Ascending aorta (tissue), 2 donors: Measurements from ENCODE around the gene NMBR. TPM values are rescaled to one million over a fixed set of nuclear protein-coding genes. Genes with fewer than 3 reads are reported as not detected.
A peak's percentile ranks its signal among the peaks of the same experiment; 100 is the strongest.
"Not testable (repeated sequence)": the region's sequence is repeated elsewhere in the genome, so short reads cannot be mapped to it uniquely, and the experiment has no call there.

Experiments
- DNase-seq, 2 donors: peaks; one replicate each; pipeline ENCODE4 v3.0.0-alpha.2; 2019; ENCODE audit warnings: low spot score in 2 of 2
- H3K27ac ChIP-seq, 2 donors: fragments of 200-600 bp; sonication (generic); one replicate each; pipeline ENCODE4 v1.5.1; 2016 to 2017; ENCODE audit warnings: mild to moderate bottlenecking in 1 of 2
- H3K27me3 ChIP-seq: fragments of 200-600 bp; sonication (generic); one replicate; pipeline ENCODE4 v1.5.1; 2017
- H3K36me3 ChIP-seq, 2 donors: fragments of 200-600 bp; sonication (generic); one replicate each; pipeline ENCODE4 v1.5.1; 2016
- H3K4me1 ChIP-seq, 2 donors: fragments of 200-600 bp; sonication (generic); one replicate each; pipeline ENCODE4 v1.5.1; 2016 to 2017; ENCODE audit warnings: mild to moderate bottlenecking in 1 of 2
- H3K4me3 ChIP-seq, 2 donors: fragments of 200-600 bp; sonication (generic); one replicate each; pipeline ENCODE4 v1.5.1; 2016 to 2017; ENCODE audit warnings: mild to moderate bottlenecking in 1 of 2
- H3K9me3 ChIP-seq, 2 donors: fragments of 200-600 bp; sonication (generic); one replicate each; pipeline ENCODE4 v1.5.1; 2016
- CTCF ChIP-seq, 3 experiments: fragments of 200-600 bp in 2 of 3; fragments of 450-650 bp in 1 of 3; sonication (generic) in 2 of 3; IDR thresholded peaks; one replicate each; pipeline ENCODE4 v1.5.1; 2016 to 2019; ENCODE audit warnings: antibody characterized with exemption in 3 of 3, mild to moderate bottlenecking in 1 of 3, moderate library complexity in 1 of 3
- intact Hi-C: fragments of 100-400 bp; cut with DNase I; formaldehyde crosslinking; loops from one replicate; pipeline ENCODE4 v1.15.1; 2023
- total RNA-seq: library from RNA; depleted of rRNA; stranded (reverse); fragments of >200 nt; gene quantifications from one replicate; pipeline ENCODE4 v1.1.0, GENCODE V29; 2016

The NMBR gene
- total RNA-seq, 1 donor from 2014 or later = not detected

GRCh38 chr6:142121342-142121741 is 25.6 kb downstream of the NMBR start:
- TF ChIP-seq CTCF (IDR thresholded peaks at IDR 0.05) = no peak
- Histone ChIP-seq H3K9me3 (no peaks in the 10 kb centered on the region), H3K4me3 (no peak overlapping the region), H3K27ac (no peak overlapping the region), H3K27me3 (no peaks in the 10 kb centered on the region), H3K4me1 (no peaks in the 10 kb centered on the region), H3K36me3 (no peaks in the 10 kb centered on the region)
- intact Hi-C loops = no loop called here
- no peak for DNase-seq

- Histone ChIP-seq H3K36me3 (no peaks in the 10 kb centered on the region), H3K4me3 (no peak overlapping the region), H3K27ac (no peak overlapping the region), H3K27me3 (no peaks in the 10 kb centered on the region), H3K4me1 (no peaks in the 10 kb centered on the region), H3K9me3 (no peaks in the 10 kb centered on the region)
- intact Hi-C loops = no loop called here
- DNase-seq = no peak
- no peak for TF ChIP-seq CTCF (IDR thresholded peaks at IDR 0.05)
These were observed 28.0 kb downstream of the NMBR start for GRCh38 chr6:142118925-142119324.

- H3K27me3 ChIP-seq = no peaks in the 10 kb centered on the region
- no peaks in the 10 kb centered on the region for H3K4me1 ChIP-seq
- H3K36me3 ChIP-seq = no peaks in the 10 kb centered on the region
- DNase-seq = no peak
- no peak overlapping the region for H3K4me3 ChIP-seq
- H3K9me3 ChIP-seq = no peaks in the 10 kb centered on the region
- TF ChIP-seq CTCF (IDR thresholded peaks at IDR 0.05) = no peak
- intact Hi-C loops = no loop called here
- H3K27ac ChIP-seq = no peak overlapping the region
These were observed 28.6 kb downstream of the NMBR start for GRCh38 chr6:142118328-142118727.

DNA sequence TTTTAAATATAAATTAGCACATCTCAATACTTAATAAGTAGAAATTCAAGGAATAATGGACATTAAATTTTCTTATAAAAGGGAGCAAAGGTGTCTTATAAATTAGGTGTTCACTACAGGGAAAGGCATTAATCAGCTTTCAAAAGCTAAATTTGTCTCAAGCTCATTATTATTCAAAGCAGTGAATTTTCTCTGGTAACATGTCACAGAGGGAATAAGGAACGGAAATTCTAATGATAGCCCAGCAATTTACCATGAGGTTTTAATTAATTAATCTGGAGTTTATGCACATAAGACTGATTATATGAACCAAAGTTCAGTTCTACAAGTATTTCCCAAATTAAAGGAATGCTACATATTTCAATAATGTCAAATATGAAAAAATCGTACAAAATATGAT is 29.6 kb downstream of the NMBR start:
- no peak overlapping the region for H3K27ac ChIP-seq
- H3K9me3 ChIP-seq = no peaks in the 10 kb centered on the region
- intact Hi-C loops = no loop called here
- no peak for DNase-seq
- no peak overlapping the region for H3K4me3 ChIP-seq
- no peaks in the 10 kb centered on the region for H3K36me3 ChIP-seq
- no peaks in the 10 kb centered on the region for H3K27me3 ChIP-seq
- no peaks in the 10 kb centered on the region for H3K4me1 ChIP-seq
- no peak for TF ChIP-seq CTCF (IDR thresholded peaks at IDR 0.05)

DNA sequence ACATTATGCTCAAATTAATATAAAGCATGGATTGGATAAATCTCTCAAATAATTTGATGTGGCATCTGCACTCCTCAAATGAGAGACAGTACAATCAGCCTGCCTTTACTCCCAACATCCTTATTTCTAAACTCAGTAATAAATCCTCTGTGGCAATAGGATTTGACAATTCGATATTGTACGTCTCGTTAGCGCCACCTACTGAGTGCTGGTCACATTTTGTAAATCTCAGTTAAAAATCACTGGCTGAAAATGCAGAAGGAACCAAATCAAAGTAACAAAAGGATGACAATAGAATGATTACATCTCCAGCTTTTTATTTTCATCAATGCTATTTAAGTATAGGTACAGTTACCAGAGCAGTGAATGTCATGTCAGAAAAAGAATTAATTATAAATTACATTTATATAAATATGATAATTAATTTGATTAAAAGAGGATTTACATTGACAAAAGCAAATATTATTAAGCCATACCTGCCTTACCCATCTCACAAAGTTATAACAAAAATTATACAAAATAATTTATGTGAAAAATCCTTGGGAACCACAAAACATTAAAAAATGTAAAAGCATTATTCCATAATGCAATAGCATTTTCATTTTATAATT is 34.4 kb downstream of the NMBR start:
- intact Hi-C loops = no loop called here
- H3K27ac ChIP-seq = no peak overlapping the region
- no peaks in the 10 kb centered on the region for H3K4me1 ChIP-seq
- H3K9me3 ChIP-seq = no peaks in the 10 kb centered on the region
- TF ChIP-seq CTCF (IDR thresholded peaks at IDR 0.05) = peak; percentile 46 to 76 (median 72)
- H3K4me3 ChIP-seq = no peak overlapping the region
- no peaks in the 10 kb centered on the region for H3K27me3 ChIP-seq
- peak in 1 of 2 donors; percentile 79 for DNase-seq
- H3K36me3 ChIP-seq = no peaks in the 10 kb centered on the region

- H3K4me1 ChIP-seq, intact Hi-C loops, H3K36me3 ChIP-seq, H3K4me3 ChIP-seq, DNase-seq, H3K9me3 ChIP-seq, H3K27me3 ChIP-seq, H3K27ac ChIP-seq: not testable (repeated sequence)
These were observed 36.1 kb downstream of the NMBR start for GRCh38 chr6:142110820-142111219.

- intact Hi-C loops, H3K27ac ChIP-seq, H3K4me1 ChIP-seq, DNase-seq, H3K4me3 ChIP-seq, H3K9me3 ChIP-seq, H3K27me3 ChIP-seq, H3K36me3 ChIP-seq: not testable (repeated sequence)
These were observed 42.1 kb downstream of the NMBR start for GRCh38 chr6:142104820-142105219.
